ENCODE measurements around the gene TANGO6.

Gene TANGO6

GRCh38 chr16:69116256-69116875, 273.0 kb downstream of the TANGO6 start:
- TF ChIP-seq CTCF (IDR thresholded peaks at IDR 0.05; ENCODE audit: poor library complexity, severe bottlenecking), result no peak
- Histone ChIP-seq H3K4me3 (ENCODE audit: severe bottlenecking) (no peak overlapping the region), H3K36me3 (ENCODE audit: low read depth) (peaks cover 79% of the 10 kb centered on the region), H3K27ac (ENCODE audit: poor library complexity, severe bottlenecking) (no peak overlapping the region), H3K9me3 (ENCODE audit: severe bottlenecking) (no peaks in the 10 kb centered on the region), H3K4me1 (ENCODE audit: insufficient read depth, poor library complexity, severe bottlenecking) (no peaks in the 10 kb centered on the region), H3K27me3 (ENCODE audit: insufficient read depth, poor library complexity, severe bottlenecking) (no peaks in the 10 kb centered on the region)
- ATAC-seq (ENCODE audit: low read depth) (no peak), DNase-seq (ENCODE audit: low spot score) (peak; percentile 9)

- H3K27me3 ChIP-seq (ENCODE audit: insufficient read depth, poor library complexity, severe bottlenecking), result no peaks in the 10 kb centered on the region
- H3K36me3 ChIP-seq (ENCODE audit: low read depth), result peaks cover 80% of the 10 kb centered on the region
- H3K9me3 ChIP-seq (ENCODE audit: severe bottlenecking), result no peaks in the 10 kb centered on the region
- H3K4me3 ChIP-seq (ENCODE audit: severe bottlenecking), result no peak overlapping the region
- ATAC-seq (ENCODE audit: low read depth), result no peak
- H3K4me1 ChIP-seq (ENCODE audit: insufficient read depth, poor library complexity, severe bottlenecking), result no peaks in the 10 kb centered on the region
- peak; percentile 18 for DNase-seq (ENCODE audit: low spot score)
- H3K27ac ChIP-seq (ENCODE audit: poor library complexity, severe bottlenecking), result no peak overlapping the region
- TF ChIP-seq CTCF (IDR thresholded peaks at IDR 0.05; ENCODE audit: poor library complexity, severe bottlenecking), result no peak
Observed at GRCh38 chr16:69116906-69117305, 273.6 kb downstream of the TANGO6 start.

- TF ChIP-seq CTCF (IDR thresholded peaks at IDR 0.05; ENCODE audit: poor library complexity, severe bottlenecking), result no peak
- DNase-seq (ENCODE audit: low spot score), result no peak
- H3K4me3 ChIP-seq (ENCODE audit: severe bottlenecking), result no peak overlapping the region
- H3K27ac ChIP-seq (ENCODE audit: poor library complexity, severe bottlenecking), result no peak overlapping the region
- H3K9me3 ChIP-seq (ENCODE audit: severe bottlenecking), result no peaks in the 10 kb centered on the region
- H3K4me1 ChIP-seq (ENCODE audit: insufficient read depth, poor library complexity, severe bottlenecking), result no peaks in the 10 kb centered on the region
- H3K27me3 ChIP-seq (ENCODE audit: insufficient read depth, poor library complexity, severe bottlenecking), result no peaks in the 10 kb centered on the region
- ATAC-seq (ENCODE audit: low read depth), result no peak
- H3K36me3 ChIP-seq (ENCODE audit: low read depth), result peaks cover 85% of the 10 kb centered on the region
Observed at GRCh38 chr16:69118468-69118867, 275.1 kb downstream of the TANGO6 start.

GRCh38 chr16:69118994-69119393, 275.7 kb downstream of the TANGO6 start:
- no peak for DNase-seq (ENCODE audit: low spot score)
- H3K27ac ChIP-seq (ENCODE audit: poor library complexity, severe bottlenecking), result no peak overlapping the region
- no peaks in the 10 kb centered on the region for H3K27me3 ChIP-seq (ENCODE audit: insufficient read depth, poor library complexity, severe bottlenecking)
- no peaks in the 10 kb centered on the region for H3K4me1 ChIP-seq (ENCODE audit: insufficient read depth, poor library complexity, severe bottlenecking)
- no peak for ATAC-seq (ENCODE audit: low read depth)
- no peak for TF ChIP-seq CTCF (IDR thresholded peaks at IDR 0.05; ENCODE audit: poor library complexity, severe bottlenecking)
- peaks cover 88% of the 10 kb centered on the region for H3K36me3 ChIP-seq (ENCODE audit: low read depth)
- H3K9me3 ChIP-seq (ENCODE audit: severe bottlenecking), result no peaks in the 10 kb centered on the region
- no peak overlapping the region for H3K4me3 ChIP-seq (ENCODE audit: severe bottlenecking)

- Histone ChIP-seq H3K27ac (ENCODE audit: poor library complexity, severe bottlenecking) (no peak overlapping the region), H3K9me3 (ENCODE audit: severe bottlenecking) (no peaks in the 10 kb centered on the region), H3K4me1 (ENCODE audit: insufficient read depth, poor library complexity, severe bottlenecking) (no peaks in the 10 kb centered on the region), H3K36me3 (ENCODE audit: low read depth) (peaks cover 88% of the 10 kb centered on the region), H3K27me3 (ENCODE audit: insufficient read depth, poor library complexity, severe bottlenecking) (no peaks in the 10 kb centered on the region), H3K4me3 (ENCODE audit: severe bottlenecking) (no peak overlapping the region)
- no peak for ATAC-seq (ENCODE audit: low read depth)
- TF ChIP-seq CTCF (IDR thresholded peaks at IDR 0.05; ENCODE audit: poor library complexity, severe bottlenecking), result no peak
- DNase-seq (ENCODE audit: low spot score), result no peak
Observed at GRCh38 chr16:69119536-69119935, 276.2 kb downstream of the TANGO6 start.
